SU-DHL-6 (cell line): ENCODE measurements around the gene RASGRF1.

ENCODE experiments used
- H2AFZ ChIP-seq: fragments of 200-600 bp; sonication (generic); 2 replicates; pipeline ENCODE4 v1.6.1; 2014; ENCODE audit warnings: low read depth, mild to moderate bottlenecking, moderate library complexity, mixed read lengths, antibody characterized with exemption, low read length; ENCODE audit not compliant: severe bottlenecking
- H3F3A ChIP-seq: fragments of 200-600 bp; shearing (Covaris generic); 2 replicates; pipeline ENCODE4 v1.6.0; 2016; ENCODE audit warnings: antibody characterized with exemption, mild to moderate bottlenecking; ENCODE audit not compliant: insufficient read depth
- H3K27ac ChIP-seq: fragments of 200-600 bp; sonication (generic); 2 replicates; pipeline ENCODE4 v1.5.1; 2016; ENCODE audit warnings: low read depth, mild to moderate bottlenecking, low read length, moderate library complexity, mixed read lengths
- H3K27me3 ChIP-seq: fragments of 200-600 bp; sonication (generic), shearing (Covaris generic); 2 replicates; pipeline ENCODE4 v1.6.0; 2014; ENCODE audit warnings: mild to moderate bottlenecking, low read length
- H3K36me3 ChIP-seq: fragments of 200-600 bp; sonication (generic); 2 replicates; pipeline ENCODE4 v1.6.1; 2014; ENCODE audit warnings: mild to moderate bottlenecking, low read length, mixed read lengths
- H3K4me2 ChIP-seq: fragments of 300-600, 200-600 bp; shearing (Covaris generic), sonication (generic); 2 replicates; pipeline ENCODE4 v1.6.0; 2014; ENCODE audit warnings: low read length, low read depth, mild to moderate bottlenecking; ENCODE audit not compliant: poor library complexity, severe bottlenecking
- H3K4me3 ChIP-seq: fragments of 200-600 bp; sonication (generic); 2 replicates; pipeline ENCODE4 v1.5.1; 2014; ENCODE audit warnings: antibody characterized with exemption, low read length, mild to moderate bottlenecking, mixed read lengths; ENCODE audit not compliant: insufficient read depth, poor library complexity, severe bottlenecking
- H3K79me2 ChIP-seq: fragments of 200-600 bp; sonication (generic); 2 replicates; pipeline ENCODE4 v1.6.1; 2014; ENCODE audit warnings: mild to moderate bottlenecking, low read length, moderate library complexity; ENCODE audit not compliant: insufficient read depth
- H3K9ac ChIP-seq: fragments of 200-600 bp; sonication (generic); 2 replicates; pipeline ENCODE4 v1.7.0; 2014; ENCODE audit warnings: mild to moderate bottlenecking, low read length
- H3K9me2 ChIP-seq: fragments of 200-600 bp; sonication (generic); replicated peaks from 2 replicates; pipeline ENCODE4 v1.6.1; 2014; ENCODE audit warnings: low read length; ENCODE audit not compliant: insufficient read depth
- H3K9me3 ChIP-seq: fragments of 200-600 bp; sonication (generic); 2 replicates; pipeline ENCODE4 v1.6.1; 2014; ENCODE audit warnings: low read length, mixed read lengths; ENCODE audit not compliant: insufficient read depth
- H4K20me1 ChIP-seq: fragments of 200-600 bp; sonication (generic); 2 replicates; pipeline ENCODE4 v1.6.1; 2014; ENCODE audit warnings: low read depth, mild to moderate bottlenecking, antibody characterized with exemption, low read length, moderate library complexity, mixed read lengths
- EZH2phosphoT487 ChIP-seq: fragments of 200-600 bp; sonication (generic), shearing (Covaris generic); conservative IDR thresholded peaks from 2 replicates; pipeline ENCODE4 v1.6.1; 2018; ENCODE audit warnings: mild to moderate bottlenecking, antibody characterized with exemption, low read length, moderate library complexity, mixed read lengths
- TF ChIP-seq, protein P1 (sequence below): fragments of 200-600 bp; sonication (generic); IDR thresholded peaks from one replicate; pipeline ENCODE4 v1.5.1; 2017; ENCODE audit warnings: antibody characterized with exemption, mild to moderate bottlenecking, low read length, moderate library complexity; ENCODE audit not compliant: insufficient read depth, poor library complexity, severe bottlenecking

Gene RASGRF1

GRCh38 chr15:78944202-78944625, 146.4 kb downstream of the RASGRF1 start:
- H3K9ac ChIP-seq = peak overlapping the region; percentile 83
- no peaks in the 10 kb centered on the region for H3K36me3 ChIP-seq
- peak overlapping the region; percentile 60 for H3K4me2 ChIP-seq
- no peaks in the 10 kb centered on the region for H3K9me3 ChIP-seq
- no peaks in the 10 kb centered on the region for H3K9me2 ChIP-seq
- no peak for TF ChIP-seq EZH2phosphoT487
- TF ChIP-seq, protein P1, sequence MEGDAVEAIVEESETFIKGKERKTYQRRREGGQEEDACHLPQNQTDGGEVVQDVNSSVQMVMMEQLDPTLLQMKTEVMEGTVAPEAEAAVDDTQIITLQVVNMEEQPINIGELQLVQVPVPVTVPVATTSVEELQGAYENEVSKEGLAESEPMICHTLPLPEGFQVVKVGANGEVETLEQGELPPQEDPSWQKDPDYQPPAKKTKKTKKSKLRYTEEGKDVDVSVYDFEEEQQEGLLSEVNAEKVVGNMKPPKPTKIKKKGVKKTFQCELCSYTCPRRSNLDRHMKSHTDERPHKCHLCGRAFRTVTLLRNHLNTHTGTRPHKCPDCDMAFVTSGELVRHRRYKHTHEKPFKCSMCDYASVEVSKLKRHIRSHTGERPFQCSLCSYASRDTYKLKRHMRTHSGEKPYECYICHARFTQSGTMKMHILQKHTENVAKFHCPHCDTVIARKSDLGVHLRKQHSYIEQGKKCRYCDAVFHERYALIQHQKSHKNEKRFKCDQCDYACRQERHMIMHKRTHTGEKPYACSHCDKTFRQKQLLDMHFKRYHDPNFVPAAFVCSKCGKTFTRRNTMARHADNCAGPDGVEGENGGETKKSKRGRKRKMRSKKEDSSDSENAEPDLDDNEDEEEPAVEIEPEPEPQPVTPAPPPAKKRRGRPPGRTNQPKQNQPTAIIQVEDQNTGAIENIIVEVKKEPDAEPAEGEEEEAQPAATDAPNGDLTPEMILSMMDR = no peak
- H3K27me3 ChIP-seq = no peaks in the 10 kb centered on the region
- H4K20me1 ChIP-seq = no peaks in the 10 kb centered on the region
- H3K27ac ChIP-seq = peak overlapping the region; percentile 60
- peaks cover 26% of the 10 kb centered on the region; the same call in 1 of the 2 replicates for H3K79me2 ChIP-seq
- peaks cover 17% of the 10 kb centered on the region for H3F3A ChIP-seq
- peak overlapping the region; percentile 58 for H2AFZ ChIP-seq
- peak overlapping the region; percentile 71 for H3K4me3 ChIP-seq

DNA sequence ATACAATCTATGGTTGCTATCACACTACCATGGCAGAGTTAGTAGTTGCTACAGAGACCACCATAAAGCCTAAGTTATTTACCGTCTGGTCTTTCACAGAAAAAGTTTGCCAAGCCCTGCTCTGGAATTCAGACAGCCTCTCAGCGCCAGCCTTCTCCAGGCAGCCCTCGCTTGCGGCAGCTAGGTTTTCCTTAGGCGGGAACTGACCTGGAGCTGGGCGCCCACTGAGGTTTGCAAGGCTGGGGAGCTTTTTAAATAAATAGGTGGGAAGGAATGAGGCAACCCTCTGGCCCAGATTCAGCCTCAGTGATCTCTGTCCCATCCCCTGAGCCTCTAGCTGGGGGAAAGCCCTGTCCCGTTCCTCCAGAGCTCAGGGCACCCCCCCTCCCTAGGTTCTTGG, 146.9 kb downstream of the RASGRF1 start:
- Histone ChIP-seq H3K36me3 (no peaks in the 10 kb centered on the region), H3K9ac (peak overlapping the region; percentile 83), H3K4me2 (peak overlapping the region; percentile 60), H3K79me2 (peaks cover 26% of the 10 kb centered on the region; the same call in 1 of the 2 replicates), H2AFZ (no peak overlapping the region), H3F3A (peaks cover 22% of the 10 kb centered on the region), H3K9me2 (no peaks in the 10 kb centered on the region), H3K27me3 (no peaks in the 10 kb centered on the region), H3K4me3 (peak overlapping the region; percentile 71), H3K9me3 (no peaks in the 10 kb centered on the region), H3K27ac (peak overlapping the region; percentile 60), H4K20me1 (no peaks in the 10 kb centered on the region)
- TF ChIP-seq, protein P1 = no peak
- no peak for TF ChIP-seq EZH2phosphoT487

- H3K9me2 ChIP-seq = no peaks in the 10 kb centered on the region
- peak overlapping the region; percentile 71 for H3K4me3 ChIP-seq
- H3F3A ChIP-seq = peaks cover 31% of the 10 kb centered on the region
- H4K20me1 ChIP-seq = no peaks in the 10 kb centered on the region
- H3K9me3 ChIP-seq = no peaks in the 10 kb centered on the region
- H3K27me3 ChIP-seq = no peaks in the 10 kb centered on the region
- peak overlapping the region; percentile 83 for H3K9ac ChIP-seq
- H3K79me2 ChIP-seq = peaks cover 26% of the 10 kb centered on the region; the same call in 1 of the 2 replicates
- H2AFZ ChIP-seq = no peak overlapping the region
- H3K4me2 ChIP-seq = peak overlapping the region; percentile 60
- no peaks in the 10 kb centered on the region for H3K36me3 ChIP-seq
- TF ChIP-seq, protein P1 = no peak
- no peak for TF ChIP-seq EZH2phosphoT487
- H3K27ac ChIP-seq = peak overlapping the region; percentile 60
Observed at GRCh38 chr15:78942741-78943140, 147.8 kb downstream of the RASGRF1 start.
